ENCODE results near the gene OR2M5.

The OR2M5 gene

DNA sequence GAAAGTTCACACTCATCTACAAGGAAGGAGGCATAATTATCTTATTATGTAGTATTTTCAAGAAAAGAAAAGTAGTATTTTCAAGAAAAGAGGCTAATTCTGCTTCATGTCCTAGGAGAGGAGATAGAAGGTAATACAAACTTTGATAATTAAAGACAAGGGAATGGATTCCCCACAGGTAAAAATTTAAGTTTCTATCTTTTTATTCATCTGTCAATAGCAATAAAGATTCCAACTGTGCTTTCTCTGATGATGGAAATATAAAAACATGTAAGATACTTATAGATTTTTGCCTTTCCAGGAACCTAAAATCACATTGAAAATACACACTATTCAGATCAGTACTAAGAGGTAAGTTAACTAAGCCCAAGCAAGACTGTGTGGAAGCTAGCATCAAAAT, 29.6 kb downstream of the OR2M5 start, which contains the start of gene OR2M2:
Gene OR2M2 (plus strand): TSS at position 301 of the 400 bp plus-strand sequence. CDS start 5,165 bp downstream, outside the sequence.
- TF ChIP-seq, protein P1, sequence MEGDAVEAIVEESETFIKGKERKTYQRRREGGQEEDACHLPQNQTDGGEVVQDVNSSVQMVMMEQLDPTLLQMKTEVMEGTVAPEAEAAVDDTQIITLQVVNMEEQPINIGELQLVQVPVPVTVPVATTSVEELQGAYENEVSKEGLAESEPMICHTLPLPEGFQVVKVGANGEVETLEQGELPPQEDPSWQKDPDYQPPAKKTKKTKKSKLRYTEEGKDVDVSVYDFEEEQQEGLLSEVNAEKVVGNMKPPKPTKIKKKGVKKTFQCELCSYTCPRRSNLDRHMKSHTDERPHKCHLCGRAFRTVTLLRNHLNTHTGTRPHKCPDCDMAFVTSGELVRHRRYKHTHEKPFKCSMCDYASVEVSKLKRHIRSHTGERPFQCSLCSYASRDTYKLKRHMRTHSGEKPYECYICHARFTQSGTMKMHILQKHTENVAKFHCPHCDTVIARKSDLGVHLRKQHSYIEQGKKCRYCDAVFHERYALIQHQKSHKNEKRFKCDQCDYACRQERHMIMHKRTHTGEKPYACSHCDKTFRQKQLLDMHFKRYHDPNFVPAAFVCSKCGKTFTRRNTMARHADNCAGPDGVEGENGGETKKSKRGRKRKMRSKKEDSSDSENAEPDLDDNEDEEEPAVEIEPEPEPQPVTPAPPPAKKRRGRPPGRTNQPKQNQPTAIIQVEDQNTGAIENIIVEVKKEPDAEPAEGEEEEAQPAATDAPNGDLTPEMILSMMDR (IDR thresholded peaks at IDR 0.05; ENCODE audit: low read depth, low read length): no peak
- H3K4me3 ChIP-seq (replicated peaks in 1 of 2; ENCODE audit: low read depth in 2 of 2, low read length in 2 of 2): no peak within 1 kb of the TSS
- no peak for DNase-seq (ENCODE audit: low read depth in 2 of 2)

DNA sequence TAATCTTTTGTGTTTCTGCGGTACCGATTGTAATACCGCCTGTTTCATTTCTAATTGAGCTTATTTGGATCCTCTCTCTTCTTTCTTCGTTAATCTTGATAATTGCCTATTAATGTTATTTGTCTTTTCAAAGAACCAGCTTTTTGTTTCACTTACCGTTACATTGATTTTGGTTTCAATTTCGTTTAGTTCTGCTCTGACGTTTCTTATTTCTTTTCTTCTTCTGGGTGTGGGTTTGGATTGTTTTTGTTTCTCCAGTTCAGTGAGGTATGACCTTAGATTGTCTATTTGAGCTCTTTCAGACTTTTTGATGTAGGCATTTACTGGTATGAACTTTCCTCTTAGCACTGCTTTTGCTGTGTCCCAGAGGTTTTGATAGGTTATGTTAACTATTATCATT, 39.0 kb downstream of the OR2M5 start:
- no peak overlapping the region for H3K4me3 ChIP-seq (replicated peaks in 1 of 2; ENCODE audit: low read depth in 2 of 2, low read length in 2 of 2)
- TF ChIP-seq, protein P1 (IDR thresholded peaks at IDR 0.05; ENCODE audit: low read depth, low read length): no peak
- DNase-seq (ENCODE audit: low read depth in 2 of 2): no peak

DNA sequence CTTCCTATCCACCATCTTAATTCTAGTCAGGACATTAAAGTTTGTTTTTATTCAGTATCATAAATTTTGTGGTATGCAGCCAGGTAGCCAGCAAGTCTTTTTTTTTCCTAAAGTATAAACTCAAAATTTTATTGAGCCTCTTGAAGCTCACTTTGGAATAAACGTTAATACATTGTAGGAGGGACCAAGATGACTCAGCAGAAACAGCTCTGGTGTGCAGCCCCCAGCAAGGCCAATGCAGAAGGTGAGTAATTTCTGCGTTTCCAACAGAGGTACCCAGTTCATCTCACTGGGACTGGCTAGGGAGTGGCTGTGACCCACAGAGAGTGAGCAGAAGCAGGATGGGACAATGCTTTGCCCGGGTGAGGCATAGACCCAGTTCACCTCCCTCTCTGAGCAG, 42.4 kb downstream of the OR2M5 start:
- TF ChIP-seq, protein P1 (IDR thresholded peaks at IDR 0.05; ENCODE audit: low read depth, low read length): no peak
- no peak for DNase-seq (ENCODE audit: low read depth in 2 of 2)
- no peak overlapping the region for H3K4me3 ChIP-seq (replicated peaks in 1 of 2; ENCODE audit: low read depth in 2 of 2, low read length in 2 of 2)

DNA sequence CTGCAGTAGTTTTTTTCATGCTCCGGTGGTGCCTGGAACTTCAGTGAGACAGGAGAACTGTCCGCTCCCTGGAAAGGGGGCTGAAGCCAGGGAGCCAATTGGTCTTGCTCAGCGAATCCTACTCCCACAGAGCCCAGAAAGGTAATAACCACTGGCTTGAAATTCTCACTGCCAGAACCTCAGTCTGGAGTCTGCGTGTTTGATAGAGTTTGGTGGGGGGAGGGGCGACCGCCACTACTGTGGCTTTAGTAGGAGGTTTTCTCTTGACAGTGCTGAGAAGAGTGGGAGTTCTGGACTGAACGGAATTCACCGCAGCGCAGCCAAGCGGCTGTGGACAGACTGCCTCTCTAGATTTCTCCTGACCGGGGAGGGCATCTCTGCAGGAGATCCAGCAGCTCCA, 44.1 kb downstream of the OR2M5 start:
- H3K4me3 ChIP-seq (replicated peaks in 1 of 2; ENCODE audit: low read depth in 2 of 2, low read length in 2 of 2): no peak overlapping the region
- TF ChIP-seq, protein P1 (IDR thresholded peaks at IDR 0.05; ENCODE audit: low read depth, low read length): no peak

DNA sequence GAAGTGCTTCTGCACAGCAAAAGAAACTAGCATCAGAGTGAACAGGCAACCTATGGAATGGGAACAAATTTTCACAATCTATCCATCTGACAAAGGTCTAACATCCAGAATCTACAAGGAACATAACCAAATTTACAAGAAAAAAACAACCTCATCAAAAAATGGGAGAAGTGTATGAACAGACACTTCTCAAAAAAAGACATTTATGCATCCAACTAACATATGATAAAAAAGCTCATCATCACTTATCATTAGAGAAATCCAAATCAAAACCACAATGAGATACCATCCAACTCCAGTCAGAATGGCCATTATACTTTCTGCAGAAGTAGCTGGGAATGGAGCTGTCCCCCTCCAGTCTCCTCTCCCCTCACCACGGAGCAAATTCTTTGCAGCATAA, 49.2 kb downstream of the OR2M5 start:
- H3K4me3 ChIP-seq (replicated peaks in 1 of 2; ENCODE audit: low read depth in 2 of 2, low read length in 2 of 2): no peak overlapping the region
- TF ChIP-seq, protein P1 (IDR thresholded peaks at IDR 0.05; ENCODE audit: low read depth, low read length): no peak
- DNase-seq (ENCODE audit: low read depth in 2 of 2): no peak

More for the DNA sequence above, 44.1 kb downstream of the OR2M5 start:
- DNase-seq (ENCODE audit: low read depth in 2 of 2): no peak
